GM21529 (cell line): Measurements from ENCODE around the gene NUDT14.

Experiments
- ATAC-seq: cut with Tn5 transposase; IDR thresholded peaks from one replicate; pipeline ENCODE4 v1.9.1; 2021; ENCODE audit not compliant: unreplicated experiment

The NUDT14 gene

GRCh38 chr14:105147671-105148603 lies 33.2 kb downstream of the NUDT14 start:
- ATAC-seq, result no peak

GRCh38 chr14:105146976-105147635 lies 34.0 kb downstream of the NUDT14 start:
- ATAC-seq, result no peak

GRCh38 chr14:105146181-105146975 lies 34.7 kb downstream of the NUDT14 start:
- ATAC-seq, result no peak

GRCh38 chr14:105145381-105146180 lies 35.5 kb downstream of the NUDT14 start:
- ATAC-seq, result no peak

GRCh38 chr14:105144666-105145380 lies 36.3 kb downstream of the NUDT14 start:
- no peak for ATAC-seq

GRCh38 chr14:105144026-105144665 lies 37.0 kb downstream of the NUDT14 start:
- no peak for ATAC-seq

GRCh38 chr14:105143451-105144025 lies 37.6 kb downstream of the NUDT14 start:
- no peak for ATAC-seq

- no peak for ATAC-seq
Measured at GRCh38 chr14:105142651-105143450, 38.3 kb downstream of the NUDT14 start.

- no peak for ATAC-seq
Measured at GRCh38 chr14:105141486-105142281, 39.4 kb downstream of the NUDT14 start.

- ATAC-seq, result no peak
Measured at GRCh38 chr14:105141026-105141425, 40.1 kb downstream of the NUDT14 start.

- no peak for ATAC-seq
Measured at GRCh38 chr14:105140581-105140980, 40.5 kb downstream of the NUDT14 start.

GRCh38 chr14:105139831-105140239 lies 41.3 kb downstream of the NUDT14 start:
- no peak for ATAC-seq

GRCh38 chr14:105139212-105139825 lies 41.8 kb downstream of the NUDT14 start:
- no peak for ATAC-seq

GRCh38 chr14:105138551-105139111 lies 42.5 kb downstream of the NUDT14 start:
- ATAC-seq, result no peak

GRCh38 chr14:105138021-105138541 lies 43.0 kb downstream of the NUDT14 start:
- ATAC-seq, result no peak

GRCh38 chr14:105137481-105138020 lies 43.6 kb downstream of the NUDT14 start:
- ATAC-seq, result no peak
